Vagina (tissue), 2 donors: ENCODE results near the gene COL26A1.

Experiments used
- POLR2A ChIP-seq, 2 donors: fragments of 450-650 bp; IDR thresholded peaks; one replicate each; pipeline ENCODE4 v1.6.1; 2017; ENCODE audit warnings: antibody characterized with exemption in 2 of 2, mild to moderate bottlenecking in 2 of 2, moderate library complexity in 2 of 2
- POLR2AphosphoS5 ChIP-seq, 2 donors: sonication (generic); formaldehyde crosslinking; IDR thresholded peaks; one replicate each; pipeline ENCODE4 v1.9.0; 2017; ENCODE audit warnings: antibody characterized with exemption in 2 of 2, mild to moderate bottlenecking in 2 of 2, low read depth in 1 of 2; ENCODE audit not compliant: insufficient read depth in 1 of 2
- TF ChIP-seq, protein P1 (sequence below), 3 experiments: fragments of 450-650 bp in 2 of 3; fragments of 200-600 bp in 1 of 3; sonication (generic) in 1 of 3; IDR thresholded peaks; one replicate each; pipeline ENCODE4 v1.5.1; 2017 to 2019; ENCODE audit warnings: antibody characterized with exemption in 3 of 3, mild to moderate bottlenecking in 2 of 3, moderate library complexity in 2 of 3

DNA sequence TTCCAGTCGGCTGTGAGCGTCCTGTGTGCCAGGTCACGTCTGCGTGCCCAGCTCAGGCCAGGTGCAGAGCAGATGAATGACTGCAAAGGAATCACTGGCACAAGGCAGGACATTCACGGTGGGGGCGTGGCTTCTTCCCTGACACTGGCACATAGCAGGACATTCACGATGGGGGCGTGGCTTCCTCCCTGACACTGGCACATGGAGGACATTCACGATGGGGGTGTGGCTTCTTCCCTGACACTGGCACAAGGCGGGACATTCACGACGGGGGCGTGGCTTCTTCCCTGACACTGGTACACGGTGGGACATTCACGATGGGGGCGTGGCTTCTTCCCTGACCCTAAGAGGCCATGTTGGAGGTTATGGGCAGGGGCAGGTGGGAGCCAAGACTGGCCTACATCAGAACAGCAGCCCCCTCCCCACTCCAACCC is 202.1 kb downstream of the COL26A1 start:
- TF ChIP-seq, protein P1, sequence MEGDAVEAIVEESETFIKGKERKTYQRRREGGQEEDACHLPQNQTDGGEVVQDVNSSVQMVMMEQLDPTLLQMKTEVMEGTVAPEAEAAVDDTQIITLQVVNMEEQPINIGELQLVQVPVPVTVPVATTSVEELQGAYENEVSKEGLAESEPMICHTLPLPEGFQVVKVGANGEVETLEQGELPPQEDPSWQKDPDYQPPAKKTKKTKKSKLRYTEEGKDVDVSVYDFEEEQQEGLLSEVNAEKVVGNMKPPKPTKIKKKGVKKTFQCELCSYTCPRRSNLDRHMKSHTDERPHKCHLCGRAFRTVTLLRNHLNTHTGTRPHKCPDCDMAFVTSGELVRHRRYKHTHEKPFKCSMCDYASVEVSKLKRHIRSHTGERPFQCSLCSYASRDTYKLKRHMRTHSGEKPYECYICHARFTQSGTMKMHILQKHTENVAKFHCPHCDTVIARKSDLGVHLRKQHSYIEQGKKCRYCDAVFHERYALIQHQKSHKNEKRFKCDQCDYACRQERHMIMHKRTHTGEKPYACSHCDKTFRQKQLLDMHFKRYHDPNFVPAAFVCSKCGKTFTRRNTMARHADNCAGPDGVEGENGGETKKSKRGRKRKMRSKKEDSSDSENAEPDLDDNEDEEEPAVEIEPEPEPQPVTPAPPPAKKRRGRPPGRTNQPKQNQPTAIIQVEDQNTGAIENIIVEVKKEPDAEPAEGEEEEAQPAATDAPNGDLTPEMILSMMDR (IDR thresholded peaks at IDR 0.05), result no peak
- no peak for TF ChIP-seq POLR2AphosphoS5 (IDR thresholded peaks at IDR 0.05; ENCODE audit: insufficient read depth in 1 of 2, low read depth in 1 of 2)
- no peak for TF ChIP-seq POLR2A (IDR thresholded peaks at IDR 0.05)
